NK-92 (cell line): ENCODE results near the gene GRIP2.

Experiments
- DNase-seq: peaks from one replicate; lab custom pipeline; 2025; ENCODE audit not compliant: unreplicated experiment; lab: John Stamatoyannopoulos, UW

GRIP2 gene

GRCh38 chr3:14455571-14456317 is 84.4 kb downstream of the GRIP2 start:
- DNase-seq: no peak

- DNase-seq: no peak
Measured at GRCh38 chr3:14454639-14455310, 85.4 kb downstream of the GRIP2 start.

- DNase-seq: no peak
Measured at GRCh38 chr3:14453876-14454638, 86.1 kb downstream of the GRIP2 start.

GRCh38 chr3:14452740-14453710 is 87.1 kb downstream of the GRIP2 start:
- no peak for DNase-seq

GRCh38 chr3:14451844-14452739 is 88.0 kb downstream of the GRIP2 start:
- DNase-seq: no peak

- no peak for DNase-seq
Measured at GRCh38 chr3:14450922-14451606, 89.1 kb downstream of the GRIP2 start.

- no peak for DNase-seq
Measured at GRCh38 chr3:14450506-14450905, 89.6 kb downstream of the GRIP2 start.

GRCh38 chr3:14448756-14449727 is 91.1 kb downstream of the GRIP2 start:
- DNase-seq: no peak

- DNase-seq: no peak
Measured at GRCh38 chr3:14448063-14448462, 92.1 kb downstream of the GRIP2 start.

- DNase-seq: no peak
Measured at GRCh38 chr3:14446988-14447570, 93.1 kb downstream of the GRIP2 start.

- DNase-seq: no peak
Measured at GRCh38 chr3:14445773-14446172, 94.4 kb downstream of the GRIP2 start.

- DNase-seq: no peak
Measured at GRCh38 chr3:14444380-14444779, 95.8 kb downstream of the GRIP2 start.

- no peak for DNase-seq
Measured at GRCh38 chr3:14441920-14442300, 98.2 kb downstream of the GRIP2 start.

GRCh38 chr3:14441240-14441919 is 98.8 kb downstream of the GRIP2 start:
- no peak for DNase-seq

GRCh38 chr3:14440531-14441239 is 99.5 kb downstream of the GRIP2 start:
- DNase-seq: no peak

GRCh38 chr3:14440168-14440518 is 100.0 kb downstream of the GRIP2 start:
- DNase-seq: no peak
